Limb (tissue), 2 donors: Measurements from ENCODE around the gene BRWD1.
"Not testable (repeated sequence)": the region's sequence is repeated elsewhere in the genome, so short reads cannot be mapped to it uniquely, and the experiment has no call there.

Experiments
- DNase-seq, 2 donors: peaks; one replicate each; pipeline ENCODE4 v3.0.0-alpha.2; 2016; ENCODE audit errors: extremely low spot score in 2 of 2

The BRWD1 gene

GRCh38 chr21:39175154-39175553 is 138.3 kb downstream of the BRWD1 start:
- peak in 1 of 2 donors; percentile 50 for DNase-seq

DNA sequence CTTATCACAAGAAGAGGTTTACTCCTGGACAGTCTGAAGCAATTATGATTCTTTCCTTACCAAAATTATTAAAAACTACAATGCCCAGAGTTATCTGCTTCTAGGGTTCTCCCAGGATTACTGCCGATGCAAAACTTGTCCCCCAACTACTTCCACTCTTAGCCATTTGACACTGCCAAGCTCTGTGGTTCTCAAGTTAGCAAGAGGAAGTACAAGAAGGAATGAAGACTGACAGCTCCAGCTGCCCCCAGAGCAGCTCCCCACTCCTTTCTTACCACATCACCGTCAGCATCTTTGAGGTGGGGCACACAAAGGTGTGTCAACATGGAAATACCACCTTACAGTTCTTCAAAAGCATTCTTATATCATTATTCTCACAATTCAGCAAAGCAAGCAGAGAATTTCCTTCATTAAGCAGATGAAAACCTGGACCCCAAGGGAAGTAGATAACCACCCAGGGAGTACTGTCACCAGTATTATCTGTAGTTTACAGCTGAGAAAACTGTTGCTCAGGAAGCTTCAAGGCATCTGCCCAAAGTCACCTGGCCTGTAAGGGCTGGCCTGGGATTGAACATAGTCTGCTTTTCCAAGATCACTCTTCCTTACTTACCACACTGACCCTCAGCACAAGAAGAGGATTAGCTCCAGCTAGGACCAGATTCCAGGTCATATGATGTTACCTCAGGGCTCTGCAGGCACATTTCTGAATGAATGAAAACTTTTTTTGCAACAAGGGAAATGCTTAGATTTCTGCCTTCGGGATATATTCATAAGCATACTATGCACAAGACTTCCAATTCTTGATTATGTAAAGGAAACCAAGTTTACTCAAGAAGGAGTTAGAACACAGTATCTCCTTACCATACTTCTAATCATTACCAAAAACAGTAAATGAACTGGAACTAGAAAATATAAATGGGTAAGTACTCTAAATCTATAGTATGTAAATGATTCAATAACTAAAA is 139.4 kb downstream of the BRWD1 start:
- no peak for DNase-seq

- no peak for DNase-seq
Observed at GRCh38 chr21:39169906-39170305, 143.5 kb downstream of the BRWD1 start.

GRCh38 chr21:39168800-39169199 is 144.6 kb downstream of the BRWD1 start:
- DNase-seq = no peak

- no peak for DNase-seq
Observed at GRCh38 chr21:39164523-39164922, 148.9 kb downstream of the BRWD1 start.

DNA sequence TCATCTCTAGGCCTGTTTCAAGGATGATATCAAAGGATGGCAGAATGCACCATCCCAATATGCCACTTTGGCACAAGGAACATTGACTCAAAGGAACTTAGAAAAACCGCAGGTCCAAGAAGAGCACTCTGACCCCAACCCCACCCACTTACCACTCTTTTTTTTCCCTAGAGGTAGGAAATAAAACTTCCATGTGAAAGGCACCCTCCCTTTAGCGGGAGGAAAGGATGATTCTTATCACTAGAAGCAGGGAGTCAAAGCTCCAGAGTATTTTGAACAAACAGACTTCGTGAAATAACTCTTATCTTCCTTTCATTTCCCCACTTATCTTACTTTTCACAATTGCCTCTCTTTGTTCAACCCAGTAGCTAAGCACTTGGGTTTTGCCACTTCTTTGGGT is 152.4 kb downstream of the BRWD1 start:
- no peak for DNase-seq

- peak; percentile 46 to 65 for DNase-seq
Observed at GRCh38 chr21:39159342-39160063, 153.9 kb downstream of the BRWD1 start.

DNA sequence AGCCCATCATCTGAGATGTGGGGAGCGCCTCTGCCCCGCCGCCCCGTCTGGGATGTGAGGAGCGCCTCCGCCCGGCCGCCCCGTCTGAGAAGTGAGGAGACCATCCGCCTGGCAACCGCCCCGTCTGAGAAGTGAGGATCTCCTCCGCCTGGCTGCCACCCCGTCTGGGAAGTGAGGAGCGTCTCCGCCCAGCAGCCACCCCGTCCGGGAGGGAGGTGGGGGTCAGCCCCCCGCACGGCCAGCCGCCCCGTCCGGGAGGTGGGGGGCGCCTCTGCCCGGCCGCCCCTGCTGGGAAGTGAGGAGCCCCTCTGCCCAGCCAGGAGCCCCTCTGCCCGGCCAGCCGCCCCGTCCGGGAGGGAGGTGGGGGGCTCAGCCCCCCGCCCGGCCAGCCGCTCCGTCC is 156.2 kb downstream of the BRWD1 start:
- not testable (repeated sequence) for DNase-seq

DNA sequence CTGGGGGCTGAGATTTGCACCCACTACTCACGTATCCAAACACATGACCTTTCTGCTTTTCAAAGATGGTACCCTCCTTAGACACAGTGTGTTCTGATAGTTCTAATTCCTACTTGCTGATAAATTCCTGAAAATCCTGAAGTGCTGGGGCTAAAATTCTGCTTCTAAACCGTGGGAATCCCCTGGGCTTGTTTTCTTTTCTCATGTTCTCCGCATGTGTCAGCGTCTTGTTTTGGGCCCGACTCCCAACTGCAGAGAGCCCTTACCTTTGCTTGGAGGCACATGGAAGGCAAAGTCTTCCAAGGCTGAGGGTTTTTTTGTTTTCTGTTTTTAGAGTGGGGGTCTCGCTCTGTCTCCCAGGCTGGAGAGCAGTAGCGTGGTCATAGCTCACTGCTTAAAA is 157.4 kb downstream of the BRWD1 start:
- no peak for DNase-seq

DNA sequence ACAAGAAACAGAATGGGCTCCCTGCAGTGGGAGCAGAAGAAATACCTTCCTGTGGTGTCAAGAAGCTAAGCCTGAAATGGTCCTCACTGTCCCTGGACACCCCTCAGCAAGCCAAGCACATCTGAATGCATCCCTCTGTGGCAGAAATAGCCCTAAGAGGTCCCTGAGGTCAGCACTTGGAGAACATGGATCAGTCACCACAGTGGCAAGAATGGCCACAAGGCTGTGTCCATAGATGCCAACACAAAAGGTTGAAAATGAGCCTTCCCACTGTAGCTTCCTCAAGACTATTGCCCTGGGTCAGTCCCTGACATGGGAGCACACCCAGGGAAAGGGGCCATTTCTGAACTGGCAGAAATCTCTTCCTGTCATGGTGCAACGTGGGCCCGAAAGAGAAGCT is 157.9 kb downstream of the BRWD1 start:
- DNase-seq = no peak

- DNase-seq = no peak
Observed at GRCh38 chr21:39153842-39154241, 159.6 kb downstream of the BRWD1 start.

DNA sequence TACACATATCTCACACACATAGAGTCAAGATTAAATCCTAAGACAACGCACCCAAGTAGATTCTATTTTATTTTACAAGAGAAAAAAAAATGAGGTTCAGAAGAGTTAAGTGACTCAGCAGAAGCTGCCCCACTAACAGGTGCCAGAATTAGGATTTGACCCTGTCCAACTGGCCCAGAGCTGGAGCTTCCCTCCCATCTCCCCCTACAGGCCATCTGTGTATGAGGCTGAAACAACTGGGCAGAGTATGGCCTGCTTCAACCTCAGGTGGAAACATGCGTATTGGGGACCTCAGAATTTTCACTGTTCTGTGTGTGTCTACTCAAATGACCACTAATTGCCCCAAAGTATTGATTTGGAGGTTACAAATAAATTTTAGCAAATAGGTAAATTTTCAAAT is 160.1 kb downstream of the BRWD1 start:
- no peak for DNase-seq

DNA sequence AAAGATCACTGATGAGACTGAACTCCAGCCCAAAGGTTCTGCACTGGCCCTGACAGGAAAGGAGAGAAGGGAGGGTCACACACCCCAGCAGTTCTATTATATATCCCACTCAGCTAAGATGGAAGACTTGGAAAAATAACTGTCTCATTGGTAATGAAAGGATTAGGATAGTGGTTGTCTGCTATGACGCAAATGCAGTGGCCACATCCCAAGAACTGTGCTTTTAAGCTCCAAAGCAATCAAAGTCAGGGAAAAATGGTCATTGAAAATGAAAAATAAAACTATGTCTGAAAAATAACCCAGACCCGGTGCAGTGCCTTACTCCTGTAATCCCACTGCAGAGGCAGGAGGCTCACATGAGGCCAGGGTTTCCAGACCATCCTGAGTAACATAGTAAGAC is 161.2 kb downstream of the BRWD1 start:
- DNase-seq = no peak

GRCh38 chr21:39150877-39151276 is 162.6 kb downstream of the BRWD1 start:
- no peak for DNase-seq

DNA sequence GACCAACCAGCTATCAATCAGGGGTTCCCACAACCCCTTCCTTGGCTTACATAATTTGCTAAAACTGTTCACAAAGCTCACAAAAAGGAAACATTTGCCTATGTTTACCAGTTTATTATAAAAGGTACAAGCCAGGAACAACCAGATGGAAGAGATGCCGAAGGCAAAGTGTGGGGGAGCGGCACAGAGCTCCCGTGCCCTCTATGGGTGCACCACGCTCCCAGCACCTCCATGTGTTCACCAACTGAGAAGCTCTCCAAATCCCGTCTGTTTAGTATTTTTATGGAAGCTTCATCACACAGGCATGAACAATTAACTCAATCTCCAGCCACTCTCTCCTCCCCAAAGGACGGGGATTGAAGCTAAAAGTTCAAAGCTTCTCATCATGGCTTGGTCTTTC is 163.1 kb downstream of the BRWD1 start:
- DNase-seq = no peak

DNA sequence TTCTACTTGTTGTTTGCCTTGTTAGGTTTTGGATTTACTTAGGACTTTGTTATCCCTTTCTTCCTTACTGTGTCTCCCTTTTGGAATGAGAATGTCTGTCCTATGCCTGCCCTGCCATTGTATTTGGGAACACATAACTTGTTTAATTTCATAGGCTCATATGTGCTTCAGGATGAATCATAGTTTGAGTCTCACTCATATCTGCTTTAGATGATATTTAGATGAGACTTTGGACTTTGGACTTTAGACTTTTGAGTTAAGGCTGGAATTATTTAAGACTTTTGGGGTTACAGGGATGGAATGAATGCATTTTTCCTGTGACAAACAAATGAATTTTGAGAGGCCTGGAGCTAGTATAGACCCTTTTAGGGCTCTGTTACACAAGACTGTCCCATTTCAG is 163.6 kb downstream of the BRWD1 start:
- DNase-seq = no peak

DNA sequence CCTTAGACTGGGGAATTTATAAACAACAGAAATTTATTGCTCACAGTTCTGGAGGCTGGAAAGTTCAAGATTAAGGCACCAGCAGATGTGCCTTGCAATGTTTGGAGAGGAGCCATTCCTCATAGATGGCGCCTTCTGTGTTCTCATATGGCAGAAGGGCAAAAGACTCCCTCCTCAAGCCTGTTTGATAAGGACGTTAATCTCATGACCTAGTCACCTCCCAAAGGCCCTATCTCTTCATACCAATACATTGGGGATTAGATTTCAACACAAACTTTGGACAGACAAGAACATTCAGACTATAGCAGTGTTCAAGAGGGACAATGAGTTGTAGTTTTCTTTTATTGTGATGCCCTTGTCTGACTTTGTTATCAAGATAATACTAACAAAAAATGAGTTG is 164.5 kb downstream of the BRWD1 start:
- no peak for DNase-seq

DNA sequence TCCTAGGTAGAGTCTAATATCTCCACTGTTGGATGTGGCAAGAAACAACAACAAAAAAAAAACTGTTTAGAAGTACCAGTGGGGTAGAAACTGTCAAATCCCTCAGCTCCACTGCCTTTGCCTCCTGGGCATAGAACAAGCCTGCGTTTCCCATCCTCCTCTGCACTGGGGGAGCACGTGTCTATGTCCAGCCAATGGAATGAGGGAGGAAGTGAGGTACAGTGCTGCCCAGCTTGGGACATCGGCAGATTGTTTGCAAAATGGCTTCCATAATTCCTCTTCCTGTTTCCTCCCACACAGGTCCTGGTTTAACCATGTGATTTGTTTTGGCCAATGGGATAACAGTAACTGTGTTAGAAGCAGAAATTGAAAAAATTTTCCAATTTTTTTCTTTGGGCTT is 169.2 kb downstream of the BRWD1 start:
- no peak for DNase-seq

DNA sequence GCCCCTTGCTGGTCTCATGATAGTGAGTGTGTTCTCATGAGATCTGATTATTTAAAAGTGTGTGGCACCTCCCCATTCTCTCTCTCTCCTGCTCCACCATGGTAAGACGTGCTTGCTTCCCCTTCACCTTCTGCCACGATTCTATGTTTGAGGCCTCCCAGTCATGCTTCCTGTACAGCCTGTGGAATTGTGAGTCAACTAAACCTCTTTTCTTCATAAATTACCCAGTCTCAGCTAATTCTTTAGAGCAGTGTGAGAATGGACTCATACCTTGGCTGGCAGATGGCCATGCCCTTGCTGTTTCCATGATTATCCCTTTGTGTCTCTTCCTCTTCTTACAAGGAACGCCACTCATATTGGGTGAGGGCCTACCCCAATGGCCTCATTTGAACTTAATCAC is 170.5 kb downstream of the BRWD1 start:
- no peak for DNase-seq

DNA sequence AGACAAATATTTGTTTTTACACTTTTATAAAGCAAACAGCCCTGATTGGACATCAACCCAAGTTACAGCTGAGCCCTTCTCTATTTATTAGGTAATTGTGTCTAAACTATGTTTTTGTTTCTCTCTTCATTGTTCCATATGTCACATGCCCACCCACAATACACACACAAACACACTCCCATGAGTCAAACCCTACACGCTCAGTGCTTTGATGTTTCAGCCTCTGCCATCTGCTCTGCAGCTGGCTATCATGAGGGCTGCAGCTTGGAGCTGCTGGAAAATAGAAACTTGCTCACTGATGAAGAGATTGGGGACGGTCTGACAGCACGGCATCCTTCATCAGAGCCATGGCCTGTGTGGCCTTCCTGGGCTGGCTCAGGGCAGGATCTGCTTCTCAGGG is 171.9 kb downstream of the BRWD1 start:
- no peak for DNase-seq

- DNase-seq = peak in 1 of 2 donors; percentile 68
Observed at GRCh38 chr21:39137248-39138178, 175.9 kb downstream of the BRWD1 start.

- no peak for DNase-seq
Observed at GRCh38 chr21:39136711-39137110, 176.7 kb downstream of the BRWD1 start.
